ENCODE measurements around the gene ARVCF.

GRCh38 chr22:20029550-20030225 lies 13.1 kb upstream of the ARVCF start:
- TF ChIP-seq, protein P1, sequence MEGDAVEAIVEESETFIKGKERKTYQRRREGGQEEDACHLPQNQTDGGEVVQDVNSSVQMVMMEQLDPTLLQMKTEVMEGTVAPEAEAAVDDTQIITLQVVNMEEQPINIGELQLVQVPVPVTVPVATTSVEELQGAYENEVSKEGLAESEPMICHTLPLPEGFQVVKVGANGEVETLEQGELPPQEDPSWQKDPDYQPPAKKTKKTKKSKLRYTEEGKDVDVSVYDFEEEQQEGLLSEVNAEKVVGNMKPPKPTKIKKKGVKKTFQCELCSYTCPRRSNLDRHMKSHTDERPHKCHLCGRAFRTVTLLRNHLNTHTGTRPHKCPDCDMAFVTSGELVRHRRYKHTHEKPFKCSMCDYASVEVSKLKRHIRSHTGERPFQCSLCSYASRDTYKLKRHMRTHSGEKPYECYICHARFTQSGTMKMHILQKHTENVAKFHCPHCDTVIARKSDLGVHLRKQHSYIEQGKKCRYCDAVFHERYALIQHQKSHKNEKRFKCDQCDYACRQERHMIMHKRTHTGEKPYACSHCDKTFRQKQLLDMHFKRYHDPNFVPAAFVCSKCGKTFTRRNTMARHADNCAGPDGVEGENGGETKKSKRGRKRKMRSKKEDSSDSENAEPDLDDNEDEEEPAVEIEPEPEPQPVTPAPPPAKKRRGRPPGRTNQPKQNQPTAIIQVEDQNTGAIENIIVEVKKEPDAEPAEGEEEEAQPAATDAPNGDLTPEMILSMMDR (conservative IDR thresholded peaks at IDR 0.05): no peak
- TF ChIP-seq EZH2 (IDR thresholded peaks at IDR 0.05; ENCODE audit: low read depth): no peak
